Panc1 (cell line): Measurements from ENCODE around the gene GRIK4. TPM values are rescaled to one million over a fixed set of nuclear protein-coding genes. Genes with fewer than 3 reads are reported as not detected.

Experiments
- ATAC-seq: fragments of 200-7000 bp; cut with Tn5 transposase; 2 replicates; pipeline ENCODE4 v1.9.1; 2020; ENCODE audit warnings: mild to moderate bottlenecking, moderate library complexity
- BruUV-seq: library from RNA; stranded (reverse); fragments of 400-500 nt; replicated peaks from 2 replicates; lab custom pipeline; 2021; lab: Mats Ljungman, UMichigan
- CTCF ChIA-PET: fragments of 300-600 bp; sonication (Branson Sonifier 250); formaldehyde crosslinking; loops from one replicate; lab custom pipeline; 2022; ENCODE audit warnings: antibody characterized with exemption; lab: Charles Lee
- POLR2A ChIA-PET: fragments of 300-600 bp; sonication (Branson Sonifier 250); formaldehyde crosslinking; loops from one replicate; lab custom pipeline; 2022; ENCODE audit warnings: antibody characterized with exemption; lab: Charles Lee
- DNase-seq: peaks from one replicate; pipeline ENCODE4 v3.0.0-alpha.2; 2010; ENCODE audit warnings: low read depth, low spot score
- H3K27ac ChIP-seq: 2 replicates; pipeline ENCODE4 v1.5.1; 2011; ENCODE audit warnings: mild to moderate bottlenecking, low read length, inconsistent platforms
- H3K27me3 ChIP-seq: fragments of 200-500 bp; sonication (Bioruptor generic); 2 replicates; pipeline ENCODE4 v1.6.0; 2014; ENCODE audit warnings: low read length, inconsistent platforms; ENCODE audit not compliant: control insufficient read depth, insufficient read depth
- H3K36me3 ChIP-seq: fragments of 200-500 bp; sonication (Bioruptor generic); 2 replicates; pipeline ENCODE4 v1.5.1; 2014; ENCODE audit warnings: inconsistent platforms, mild to moderate bottlenecking, low read length, moderate library complexity; ENCODE audit not compliant: control insufficient read depth, insufficient read depth
- H3K4me1 ChIP-seq: 2 replicates; pipeline ENCODE4 v1.5.1; 2011; ENCODE audit warnings: inconsistent platforms, mild to moderate bottlenecking, low read length, moderate library complexity; ENCODE audit not compliant: control insufficient read depth, insufficient read depth
- H3K4me3 ChIP-seq, 2 experiments: 2 replicates each; pipeline ENCODE4 v1.5.1; 2011 to 2012; ENCODE audit warnings: low read depth in 2 of 2, low read length in 2 of 2, mild to moderate bottlenecking in 2 of 2, inconsistent platforms in 1 of 2, moderate library complexity in 1 of 2
- H3K9me3 ChIP-seq: fragments of 200-500 bp; sonication (Bioruptor generic); 2 replicates; pipeline ENCODE4 v1.5.1; 2014; ENCODE audit warnings: low read depth, mild to moderate bottlenecking, inconsistent platforms, low read length, moderate library complexity; ENCODE audit not compliant: control insufficient read depth, insufficient read depth
- POLR2AphosphoS5 ChIP-seq: IDR thresholded peaks from 2 replicates; pipeline ENCODE4 v1.6.1; 2012; ENCODE audit warnings: mild to moderate bottlenecking, low read depth, low read length, moderate library complexity
- SIN3A ChIP-seq: IDR thresholded peaks from 2 replicates; pipeline ENCODE4 v1.6.1; 2012; ENCODE audit warnings: low read depth, mild to moderate bottlenecking, low read length, moderate library complexity, borderline replicate concordance; ENCODE audit not compliant: insufficient read depth
- TCF7L2 ChIP-seq: IDR thresholded peaks from 2 replicates; pipeline ENCODE4 v1.6.1; 2011; ENCODE audit warnings: mild to moderate bottlenecking, low read depth, low read length, inconsistent platforms
- in situ Hi-C: cut with HindIII; loops from 2 replicates; pipeline ENCODE4 v1.10.0; 2016; ENCODE audit warnings: low sequenced_read_pairs, low pct_unique_long_range_greater_than_20kb
- intact Hi-C: fragments of 100-400 bp; cut with micrococcal nuclease; formaldehyde crosslinking; loops from one replicate; pipeline ENCODE4 v1.10.0; 2022; ENCODE audit not compliant: unreplicated experiment
- total RNA-seq: library from RNA; stranded (reverse); gene quantifications from one replicate; pipeline ENCODE4 v1.2.1, GENCODE V29; 2021; ENCODE audit not compliant: unreplicated experiment
- TF ChIP-seq, protein P1 (sequence below), 2 experiments: IDR thresholded peaks; 2 replicates each; pipeline ENCODE4 v1.6.1; 2011 to 2012; ENCODE audit warnings: low read depth in 2 of 2, control low read depth in 1 of 2, low read length in 1 of 2, mild to moderate bottlenecking in 1 of 2, moderate library complexity in 1 of 2; ENCODE audit not compliant: insufficient read depth in 1 of 2
- TF ChIP-seq, protein P2 (sequence below): fragments of 450-650 bp; IDR thresholded peaks from 2 replicates; pipeline ENCODE4 v1.5.1; 2017; ENCODE audit warnings: mild to moderate bottlenecking

GRIK4 gene
- total RNA-seq, 1 experiment from 2014 or later: 0.62 TPM

DNA sequence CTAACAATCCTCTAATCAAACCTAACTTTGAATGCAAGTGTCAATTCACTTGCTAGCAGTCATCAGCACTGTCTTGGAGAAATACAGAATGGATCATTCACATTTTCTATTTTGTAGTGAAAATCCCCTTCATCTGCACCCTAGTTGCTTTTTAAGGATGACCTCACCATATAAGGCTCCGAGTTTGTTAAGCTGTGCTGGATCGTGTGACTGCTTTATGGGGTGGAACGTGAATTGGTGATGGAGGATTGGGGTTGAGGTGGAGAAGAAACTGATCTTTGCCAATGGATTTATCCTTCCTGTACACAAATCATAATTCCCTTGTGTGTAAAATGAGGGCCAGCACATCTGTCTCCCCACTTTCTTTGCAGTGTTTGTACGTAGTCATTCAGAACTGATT is 426.7 kb downstream of the GRIK4 start:
- intact Hi-C loops: no loop called here
- H3K27me3 ChIP-seq: peaks cover 32% of the 10 kb centered on the region
- no peak for DNase-seq
- no peaks in the 10 kb centered on the region for H3K9me3 ChIP-seq
- in situ Hi-C loops: no loop called here
- POLR2A ChIA-PET: no interaction called here
- TF ChIP-seq TCF7L2 (no peak), POLR2AphosphoS5 (no peak), SIN3A (no peak)
- TF ChIP-seq, protein P1, sequence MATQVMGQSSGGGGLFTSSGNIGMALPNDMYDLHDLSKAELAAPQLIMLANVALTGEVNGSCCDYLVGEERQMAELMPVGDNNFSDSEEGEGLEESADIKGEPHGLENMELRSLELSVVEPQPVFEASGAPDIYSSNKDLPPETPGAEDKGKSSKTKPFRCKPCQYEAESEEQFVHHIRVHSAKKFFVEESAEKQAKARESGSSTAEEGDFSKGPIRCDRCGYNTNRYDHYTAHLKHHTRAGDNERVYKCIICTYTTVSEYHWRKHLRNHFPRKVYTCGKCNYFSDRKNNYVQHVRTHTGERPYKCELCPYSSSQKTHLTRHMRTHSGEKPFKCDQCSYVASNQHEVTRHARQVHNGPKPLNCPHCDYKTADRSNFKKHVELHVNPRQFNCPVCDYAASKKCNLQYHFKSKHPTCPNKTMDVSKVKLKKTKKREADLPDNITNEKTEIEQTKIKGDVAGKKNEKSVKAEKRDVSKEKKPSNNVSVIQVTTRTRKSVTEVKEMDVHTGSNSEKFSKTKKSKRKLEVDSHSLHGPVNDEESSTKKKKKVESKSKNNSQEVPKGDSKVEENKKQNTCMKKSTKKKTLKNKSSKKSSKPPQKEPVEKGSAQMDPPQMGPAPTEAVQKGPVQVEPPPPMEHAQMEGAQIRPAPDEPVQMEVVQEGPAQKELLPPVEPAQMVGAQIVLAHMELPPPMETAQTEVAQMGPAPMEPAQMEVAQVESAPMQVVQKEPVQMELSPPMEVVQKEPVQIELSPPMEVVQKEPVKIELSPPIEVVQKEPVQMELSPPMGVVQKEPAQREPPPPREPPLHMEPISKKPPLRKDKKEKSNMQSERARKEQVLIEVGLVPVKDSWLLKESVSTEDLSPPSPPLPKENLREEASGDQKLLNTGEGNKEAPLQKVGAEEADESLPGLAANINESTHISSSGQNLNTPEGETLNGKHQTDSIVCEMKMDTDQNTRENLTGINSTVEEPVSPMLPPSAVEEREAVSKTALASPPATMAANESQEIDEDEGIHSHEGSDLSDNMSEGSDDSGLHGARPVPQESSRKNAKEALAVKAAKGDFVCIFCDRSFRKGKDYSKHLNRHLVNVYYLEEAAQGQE (IDR thresholded peaks at IDR 0.05; ENCODE audit: insufficient read depth in 1 of 2, low read depth in 2 of 2, low read length in 1 of 2): no peak
- TF ChIP-seq, protein P2, sequence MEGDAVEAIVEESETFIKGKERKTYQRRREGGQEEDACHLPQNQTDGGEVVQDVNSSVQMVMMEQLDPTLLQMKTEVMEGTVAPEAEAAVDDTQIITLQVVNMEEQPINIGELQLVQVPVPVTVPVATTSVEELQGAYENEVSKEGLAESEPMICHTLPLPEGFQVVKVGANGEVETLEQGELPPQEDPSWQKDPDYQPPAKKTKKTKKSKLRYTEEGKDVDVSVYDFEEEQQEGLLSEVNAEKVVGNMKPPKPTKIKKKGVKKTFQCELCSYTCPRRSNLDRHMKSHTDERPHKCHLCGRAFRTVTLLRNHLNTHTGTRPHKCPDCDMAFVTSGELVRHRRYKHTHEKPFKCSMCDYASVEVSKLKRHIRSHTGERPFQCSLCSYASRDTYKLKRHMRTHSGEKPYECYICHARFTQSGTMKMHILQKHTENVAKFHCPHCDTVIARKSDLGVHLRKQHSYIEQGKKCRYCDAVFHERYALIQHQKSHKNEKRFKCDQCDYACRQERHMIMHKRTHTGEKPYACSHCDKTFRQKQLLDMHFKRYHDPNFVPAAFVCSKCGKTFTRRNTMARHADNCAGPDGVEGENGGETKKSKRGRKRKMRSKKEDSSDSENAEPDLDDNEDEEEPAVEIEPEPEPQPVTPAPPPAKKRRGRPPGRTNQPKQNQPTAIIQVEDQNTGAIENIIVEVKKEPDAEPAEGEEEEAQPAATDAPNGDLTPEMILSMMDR: no peak
- H3K27ac ChIP-seq: no peak overlapping the region
- CTCF ChIA-PET: no interaction called here
- H3K4me3 ChIP-seq: no peak overlapping the region
- no peak for ATAC-seq
- H3K4me1 ChIP-seq: no peaks in the 10 kb centered on the region
- BruUV-seq: no TSS peak
- no peaks in the 10 kb centered on the region for H3K36me3 ChIP-seq

DNA sequence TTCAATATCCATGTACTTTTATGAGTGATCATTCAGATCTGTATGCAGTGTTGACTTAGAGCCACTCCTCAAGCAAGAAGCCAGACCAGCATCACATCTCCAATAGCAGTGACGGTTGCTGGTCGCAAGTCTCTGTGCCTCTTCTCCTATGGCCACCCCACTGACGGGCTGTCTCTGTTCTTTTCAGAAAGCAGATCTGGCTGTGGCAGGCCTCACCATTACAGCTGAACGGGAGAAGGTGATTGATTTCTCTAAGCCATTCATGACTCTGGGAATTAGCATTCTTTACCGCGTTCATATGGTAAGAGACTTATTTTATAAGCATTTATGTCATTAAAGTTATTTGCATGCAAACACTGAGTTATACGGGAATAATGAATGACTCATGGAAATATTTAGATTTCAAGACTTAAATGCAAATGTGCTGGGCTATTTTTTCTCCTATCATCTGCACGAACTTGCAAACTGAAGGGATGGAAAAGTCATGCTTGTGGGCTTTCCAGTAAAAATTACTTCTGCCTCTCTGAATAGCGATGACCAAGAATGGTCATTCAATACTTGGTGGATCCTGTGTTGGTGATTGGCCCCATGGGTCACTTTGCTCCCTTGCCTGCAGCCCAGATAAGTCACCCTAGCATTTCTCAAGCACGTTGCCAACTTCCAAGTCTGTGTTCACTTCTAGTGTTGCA is 428.8 kb downstream of the GRIK4 start:
- ATAC-seq (no peak), DNase-seq (no peak)
- H3K4me3 ChIP-seq: no peak overlapping the region
- BruUV-seq: no TSS peak
- no peaks in the 10 kb centered on the region for H3K4me1 ChIP-seq
- H3K27me3 ChIP-seq: peaks cover 33% of the 10 kb centered on the region
- in situ Hi-C loops: no loop called here
- TF ChIP-seq TCF7L2 (no peak), SIN3A (no peak), POLR2AphosphoS5 (no peak)
- TF ChIP-seq, protein P1 (IDR thresholded peaks at IDR 0.05; ENCODE audit: insufficient read depth in 1 of 2, low read depth in 2 of 2, low read length in 1 of 2): no peak
- TF ChIP-seq, protein P2: no peak
- H3K9me3 ChIP-seq: 0 out of 2 replicates have a peak, but pooled peaks cover 4% of the 10 kb centered on the region
- CTCF ChIA-PET: interaction anchor here (0.7 kb wide), 1 partner anchor 190 kb away, joined by 3 read pairs; no protein-coding TSS in a partner anchor
- intact Hi-C loops: no loop called here
- H3K27ac ChIP-seq: no peak overlapping the region
- H3K36me3 ChIP-seq: no peaks in the 10 kb centered on the region
- POLR2A ChIA-PET: no interaction called here
